NCI-H2107 treated with DMSO at 0.1 percent for 48 hours (cell line): ENCODE measurements around the gene ADIG.
"Not testable (repeated sequence)": the region's sequence is repeated elsewhere in the genome, so short reads cannot be mapped to it uniquely, and the experiment has no call there.

Source experiments
- DNase-seq: peaks from one replicate; lab custom pipeline; 2025; ENCODE audit not compliant: unreplicated experiment; lab: John Stamatoyannopoulos, UW

Gene ADIG

GRCh38 chr20:38569747-38570525 lies 11.1 kb upstream of the ADIG start:
- no peak for DNase-seq

GRCh38 chr20:38573413-38573812 lies 7.6 kb upstream of the ADIG start:
- no peak for DNase-seq

- DNase-seq: no peak
Observed at GRCh38 chr20:38579219-38579910, 1.6 kb upstream of the ADIG start.

DNA sequence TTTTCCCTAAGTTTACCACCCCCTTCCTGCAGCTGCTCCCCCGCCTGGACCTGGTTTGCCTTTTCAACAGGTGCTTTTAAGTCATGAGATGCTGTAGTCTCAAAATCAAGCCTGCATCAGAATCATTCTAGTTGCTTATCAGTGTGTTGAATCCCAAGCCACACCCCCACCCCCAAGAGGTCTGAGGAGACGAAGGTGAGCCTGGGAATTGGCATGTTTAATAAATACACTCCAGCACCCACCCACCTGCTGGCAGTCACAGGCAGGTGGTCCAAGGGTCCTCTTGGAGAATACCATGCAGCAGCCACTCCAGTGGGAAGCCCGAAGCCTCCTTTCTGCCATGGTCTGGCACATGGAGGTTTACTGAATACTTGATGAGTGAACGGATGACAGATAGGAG lies 1.1 kb upstream of the ADIG start:
- DNase-seq: no peak

DNA sequence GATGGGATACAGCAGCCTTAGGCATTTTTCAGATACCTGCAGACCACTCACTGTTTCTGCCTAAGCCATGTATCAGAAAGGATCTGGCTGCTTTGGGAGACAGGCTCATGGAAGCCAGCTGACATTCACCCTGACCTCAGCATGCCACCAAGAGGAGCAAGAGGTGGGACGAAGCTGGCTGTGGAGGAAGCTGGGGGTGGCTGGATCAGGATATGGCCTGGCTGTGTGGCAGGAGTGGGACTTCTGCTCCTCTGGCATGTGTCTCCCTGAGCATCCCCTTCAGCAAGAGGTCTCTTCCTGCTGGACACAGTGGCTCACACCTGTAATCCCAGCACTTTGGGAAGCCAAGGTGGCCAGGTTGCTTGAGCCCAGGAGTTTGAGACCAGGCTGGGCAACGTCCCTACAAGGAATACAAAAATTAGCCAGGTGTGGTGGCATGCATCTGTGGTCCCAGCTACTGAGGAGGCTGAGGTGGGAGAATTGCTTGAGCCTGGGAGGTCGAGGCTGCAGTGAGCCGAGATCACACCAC lies 897 bp downstream of the ADIG start:
- no peak for DNase-seq

GRCh38 chr20:38583306-38583705 lies 2.3 kb downstream of the ADIG start:
- DNase-seq: no peak

DNA sequence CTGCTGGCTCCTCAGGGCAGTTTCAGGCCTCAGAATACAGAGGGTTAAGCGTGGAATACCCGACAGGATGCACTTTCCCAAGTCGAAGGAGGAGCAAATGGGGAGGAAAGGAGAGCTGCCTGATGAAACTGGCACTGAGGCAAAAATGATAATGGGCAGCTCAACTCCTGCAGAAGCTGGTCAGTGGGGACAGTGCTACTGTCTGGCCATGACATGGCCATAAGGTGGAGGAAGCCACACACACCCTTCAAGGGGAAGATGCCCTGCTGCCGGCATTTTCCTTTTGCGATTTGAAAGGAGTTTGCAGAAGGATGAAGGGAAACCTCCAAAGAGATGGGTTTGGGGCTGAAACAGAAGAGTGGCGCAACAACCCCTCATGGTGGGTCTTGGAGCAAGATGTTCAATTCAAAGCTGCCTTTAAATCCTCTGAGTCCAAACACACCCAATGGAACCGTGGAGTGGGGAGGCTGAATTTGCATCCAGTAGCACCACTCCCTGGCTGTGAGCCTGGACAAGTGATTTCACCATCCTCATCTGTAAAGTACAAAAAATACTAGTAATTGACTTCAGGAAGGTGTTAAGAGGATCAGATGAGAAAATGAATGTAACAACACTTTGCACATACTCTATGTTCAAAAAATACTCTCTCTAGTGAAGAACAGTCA lies 3.2 kb downstream of the ADIG start:
- DNase-seq: no peak

DNA sequence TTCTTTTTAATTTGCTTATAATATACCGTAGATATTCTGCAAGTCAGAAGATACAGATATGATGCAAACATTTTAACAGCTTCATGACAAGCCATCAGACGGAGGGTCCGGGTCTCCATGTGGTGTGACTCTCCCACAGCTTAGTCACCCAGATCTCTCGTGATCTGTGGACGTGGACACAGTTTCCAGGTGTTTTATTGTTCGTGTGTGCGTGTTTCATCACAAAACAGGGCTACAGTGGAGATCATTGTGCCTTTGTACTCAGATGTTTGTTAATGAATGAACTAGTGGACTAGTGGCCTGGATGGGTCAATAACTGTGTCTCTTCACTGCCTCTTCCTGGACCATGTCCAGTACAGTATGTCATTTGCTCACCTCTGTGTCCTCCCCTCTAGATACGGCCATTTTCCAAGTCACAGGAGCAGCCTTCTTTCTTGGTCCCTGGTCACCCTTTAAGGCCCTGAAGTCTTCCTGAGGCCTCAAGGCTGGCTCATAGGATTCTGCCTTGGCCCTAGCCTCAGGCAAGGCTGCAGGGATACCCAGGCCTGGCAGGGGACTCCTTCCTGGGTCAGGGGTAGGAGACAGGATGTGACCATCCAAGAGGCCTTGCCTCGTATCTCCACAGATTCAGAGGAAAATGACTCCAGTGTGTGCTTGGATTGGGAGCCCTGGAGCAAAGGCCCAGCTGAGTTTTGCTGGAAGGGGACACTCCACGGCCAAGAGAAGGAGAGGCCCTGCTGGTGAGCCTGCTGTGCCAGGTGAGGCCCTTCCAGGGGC lies 4.6 kb downstream of the ADIG start:
- no peak for DNase-seq

DNA sequence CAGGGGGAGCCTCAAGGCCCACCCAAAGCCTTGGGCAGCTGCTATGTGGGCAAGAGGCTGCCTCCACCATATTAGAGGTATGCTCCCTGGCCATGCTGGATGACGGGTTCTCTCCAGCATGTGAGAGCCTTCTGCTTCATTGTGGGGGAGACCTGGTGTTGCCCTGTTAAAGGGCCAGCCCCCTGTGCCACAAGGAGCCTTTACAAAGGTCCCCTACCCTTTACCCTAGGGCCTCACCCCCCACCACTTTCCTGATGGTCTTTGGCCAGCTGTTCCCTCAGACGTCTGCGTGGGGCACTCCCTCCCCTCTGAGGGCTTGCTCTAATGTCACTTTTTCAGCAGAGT lies 5.2 kb downstream of the ADIG start:
- DNase-seq: no peak

DNA sequence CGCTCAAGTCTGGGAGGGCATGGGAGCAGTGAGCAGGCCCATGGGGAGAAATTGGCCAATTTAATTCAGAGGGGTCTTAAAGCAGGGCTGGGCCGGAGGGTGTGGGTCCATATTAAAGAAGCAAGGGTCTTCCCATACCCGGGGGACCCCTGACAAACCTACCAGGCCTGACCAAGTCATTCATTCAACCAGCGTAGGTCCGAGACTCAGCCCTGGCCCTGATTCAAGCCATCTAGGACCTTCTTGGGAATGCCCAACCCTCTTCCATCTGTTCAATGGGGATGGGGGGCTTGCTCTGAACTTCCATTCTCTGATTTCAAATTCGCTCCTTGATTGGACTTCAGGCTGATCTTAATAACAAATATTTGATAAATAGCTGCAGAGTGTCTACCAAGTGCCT lies 7.3 kb downstream of the ADIG start:
- no peak for DNase-seq

DNA sequence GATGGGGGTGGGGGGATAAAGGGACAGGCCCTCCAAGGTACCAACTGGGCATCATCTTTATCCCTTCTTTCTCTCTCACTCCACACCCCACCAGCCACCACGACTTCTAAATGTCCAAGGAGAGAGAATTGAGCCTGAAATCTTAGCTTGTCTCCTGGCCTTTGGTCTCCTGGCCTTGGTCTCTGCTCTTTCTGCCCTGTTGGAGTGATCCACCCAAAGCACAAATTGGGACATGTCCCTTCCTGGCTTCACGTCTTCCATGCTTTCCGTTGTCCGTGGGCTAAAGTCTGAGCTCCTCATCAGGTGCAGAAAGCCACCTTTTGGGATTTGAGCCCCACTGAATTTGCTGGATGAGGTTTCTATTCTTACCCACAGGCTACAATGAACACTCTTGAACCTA lies 8.4 kb downstream of the ADIG start:
- DNase-seq: no peak

DNA sequence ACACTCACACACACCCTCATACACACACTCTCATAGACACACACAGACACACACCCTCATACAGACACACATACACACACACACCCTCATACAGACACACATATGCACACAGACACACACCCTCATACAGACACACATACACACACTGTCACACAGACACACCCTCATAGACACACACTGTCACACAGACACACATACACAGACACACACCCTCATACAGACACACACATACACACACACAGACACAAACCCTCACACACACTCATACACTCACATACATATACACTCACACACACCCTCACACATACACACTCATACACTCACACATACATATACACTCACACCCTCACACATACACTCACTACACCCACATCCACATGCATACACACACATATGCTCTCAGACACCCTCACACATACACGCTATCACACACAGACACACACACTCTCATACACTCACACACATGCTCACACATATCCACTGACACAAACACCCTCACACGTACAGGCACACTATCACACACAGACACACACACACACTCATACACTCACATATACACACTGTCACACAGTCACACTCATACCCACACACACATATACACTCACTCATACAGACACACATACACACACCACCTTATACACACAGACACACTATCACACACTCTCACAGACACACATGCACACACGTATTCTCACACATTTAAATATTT lies 9.1 kb downstream of the ADIG start:
- DNase-seq: no peak

GRCh38 chr20:38590676-38591473 lies 9.9 kb downstream of the ADIG start:
- no peak for DNase-seq

DNA sequence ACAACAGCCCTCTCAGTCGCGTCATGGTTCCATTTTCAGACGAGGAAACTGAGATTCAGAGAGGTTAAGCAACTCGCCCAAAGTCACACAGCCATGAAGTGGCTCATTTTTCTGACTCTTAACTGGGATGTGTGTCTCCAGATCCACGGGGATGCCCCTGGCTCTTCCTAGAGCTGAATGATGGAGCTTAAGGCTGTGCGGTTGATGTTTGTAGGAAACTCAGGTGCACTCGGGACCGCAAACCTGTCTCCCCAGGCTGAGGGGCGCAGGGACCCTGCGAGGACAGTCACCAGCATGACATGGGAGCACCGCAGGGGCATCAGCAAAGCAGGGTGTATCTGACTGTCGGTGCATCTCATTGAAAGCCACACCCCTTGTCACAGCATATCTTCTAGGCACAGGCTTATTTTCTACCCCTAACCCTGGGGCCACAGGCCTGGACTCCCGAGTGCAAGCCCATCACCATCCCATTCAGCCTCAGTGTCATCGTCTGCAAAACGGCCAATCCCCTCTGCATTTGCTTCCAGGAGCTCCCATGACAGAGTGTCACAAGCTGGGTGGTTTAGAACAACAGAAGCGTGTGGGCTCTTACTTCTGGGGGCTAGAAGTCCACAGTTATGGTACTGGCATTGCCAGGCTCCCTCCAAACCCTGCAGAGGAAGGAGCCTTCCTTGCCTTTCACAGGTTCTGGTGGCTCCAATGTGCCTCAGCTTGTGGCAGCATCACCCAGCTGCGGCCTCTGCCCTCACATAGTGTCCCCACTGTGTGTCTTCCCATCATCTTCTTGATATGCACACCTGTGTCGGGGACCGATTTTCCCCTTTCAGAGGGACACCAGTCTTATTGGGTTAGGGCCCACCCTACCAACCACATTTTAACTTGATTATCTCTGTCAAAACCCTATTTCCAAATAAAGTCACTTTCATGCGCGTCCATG lies 10.7 kb downstream of the ADIG start:
- no peak for DNase-seq

DNA sequence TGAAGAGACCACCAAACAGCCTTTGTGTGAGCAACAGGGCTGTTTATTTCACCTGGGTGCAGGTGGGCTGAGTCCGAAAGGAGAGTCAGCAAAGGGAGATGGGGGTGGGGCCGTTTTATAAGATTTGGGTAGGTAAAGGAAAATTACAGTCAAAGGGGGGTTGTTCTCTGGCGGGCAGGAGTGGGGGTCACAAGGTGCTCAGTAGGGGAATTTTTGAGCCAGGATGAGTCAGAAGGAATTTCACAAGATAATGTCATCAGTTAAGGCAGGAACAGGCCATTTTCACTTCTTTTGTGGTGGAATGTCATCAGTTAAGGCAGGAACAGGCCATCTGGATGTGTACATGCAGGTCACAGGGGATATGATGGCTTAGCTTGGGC lies 11.4 kb downstream of the ADIG start:
- DNase-seq: not testable (repeated sequence)

GRCh38 chr20:38594281-38594680 lies 13.3 kb downstream of the ADIG start:
- DNase-seq: not testable (repeated sequence)

GRCh38 chr20:38595886-38596285 lies 14.9 kb downstream of the ADIG start:
- not testable (repeated sequence) for DNase-seq

GRCh38 chr20:38599410-38599882 lies 18.4 kb downstream of the ADIG start:
- DNase-seq: no peak

- DNase-seq: no peak
Observed at GRCh38 chr20:38600057-38600456, 19.1 kb downstream of the ADIG start.
